ENCODE measurements around the gene KCNA2. TPM values are rescaled to one million over a fixed set of nuclear protein-coding genes. Genes with fewer than 3 reads are reported as not detected.

KCNA2 gene
- total RNA-seq, 4 donors from 2014 or later, result 2.9 to 6.8 (median 3.5) TPM

GRCh38 chr1:110585481-110585880, 20.7 kb downstream of the KCNA2 start:
- no peak overlapping the region for H3K27ac ChIP-seq
- no peaks in the 10 kb centered on the region for H3K36me3 ChIP-seq
- no peaks in the 10 kb centered on the region for H3K27me3 ChIP-seq
- H3K9me3 ChIP-seq, result no peaks in the 10 kb centered on the region
- no peak for TF ChIP-seq CTCF (IDR thresholded peaks at IDR 0.05)
- TF ChIP-seq POLR2A (IDR thresholded peaks at IDR 0.05), result no peak
- H3K4me3 ChIP-seq (replicated peaks in 1 of 3), result no peak overlapping the region
- intact Hi-C loops (cut with DNase I), result no loop called here
- H3K4me1 ChIP-seq, result no peaks in the 10 kb centered on the region
- WGBS, 2 donors, result 60 to 90% methylated on average over 1 of the region's 1 CpG
- no peak for DNase-seq

GRCh38 chr1:110584045-110584444, 22.1 kb downstream of the KCNA2 start:
- Histone ChIP-seq H3K27ac (no peak overlapping the region), H3K36me3 (no peaks in the 10 kb centered on the region), H3K4me3 (replicated peaks in 1 of 3) (no peak overlapping the region), H3K4me1 (no peaks in the 10 kb centered on the region), H3K27me3 (no peaks in the 10 kb centered on the region), H3K9me3 (no peaks in the 10 kb centered on the region)
- no peak for DNase-seq
- intact Hi-C loops (cut with DNase I), result no loop called here
- TF ChIP-seq CTCF (IDR thresholded peaks at IDR 0.05) (no peak), POLR2A (IDR thresholded peaks at IDR 0.05) (no peak)
- 85 to 90% methylated on average over 8 of the region's 8 CpGs for WGBS, 2 donors

GRCh38 chr1:110583505-110583904, 22.7 kb downstream of the KCNA2 start:
- whole genome bisulfite sequencing, 2 donors, result 92 to 95% methylated on average over 5 of the region's 5 CpGs
- H3K4me3 ChIP-seq (replicated peaks in 1 of 3), result no peak overlapping the region

GRCh38 chr1:110582378-110582777, 23.8 kb downstream of the KCNA2 start:
- 62 to 72% methylated on average over 4 of the region's 4 CpGs for WGBS, 2 donors
- no peaks in the 10 kb centered on the region for H3K36me3 ChIP-seq

More at GRCh38 chr1:110583505-110583904, 22.7 kb downstream of the KCNA2 start:
- no peak for DNase-seq
- no peak overlapping the region for H3K27ac ChIP-seq
- H3K4me1 ChIP-seq, result no peaks in the 10 kb centered on the region
- no peaks in the 10 kb centered on the region for H3K36me3 ChIP-seq
- no peaks in the 10 kb centered on the region for H3K27me3 ChIP-seq
- TF ChIP-seq POLR2A (IDR thresholded peaks at IDR 0.05) (no peak), CTCF (IDR thresholded peaks at IDR 0.05) (no peak)
- intact Hi-C loops (cut with DNase I), result no loop called here
- H3K9me3 ChIP-seq, result no peaks in the 10 kb centered on the region

GRCh38 chr1:110581682-110582145, 24.4 kb downstream of the KCNA2 start:
- Histone ChIP-seq H3K36me3 (no peaks in the 10 kb centered on the region), H3K9me3 (no peaks in the 10 kb centered on the region), H3K4me3 (replicated peaks in 1 of 3) (no peak overlapping the region), H3K27ac (no peak overlapping the region), H3K27me3 (no peaks in the 10 kb centered on the region), H3K4me1 (no peaks in the 10 kb centered on the region)
- TF ChIP-seq CTCF (IDR thresholded peaks at IDR 0.05) (no peak), POLR2A (IDR thresholded peaks at IDR 0.05) (no peak)
- intact Hi-C loops (cut with DNase I), result no loop called here
- whole genome bisulfite sequencing, 2 donors, result 54 to 59% methylated on average over 4 to 5 of the region's 5 CpGs
- DNase-seq, result no peak

More at GRCh38 chr1:110582378-110582777, 23.8 kb downstream of the KCNA2 start:
- Histone ChIP-seq H3K4me1 (no peaks in the 10 kb centered on the region), H3K9me3 (no peaks in the 10 kb centered on the region), H3K4me3 (replicated peaks in 1 of 3) (no peak overlapping the region), H3K27me3 (no peaks in the 10 kb centered on the region), H3K27ac (no peak overlapping the region)
- intact Hi-C loops (cut with DNase I), result no loop called here
- TF ChIP-seq POLR2A (IDR thresholded peaks at IDR 0.05), result no peak
- no peak for TF ChIP-seq CTCF (IDR thresholded peaks at IDR 0.05)
- no peak for DNase-seq
